Sciatic nerve (tissue), 2 donors: Measurements from ENCODE around the gene PCGF1. TPM values are rescaled to one million over a fixed set of nuclear protein-coding genes. Genes with fewer than 3 reads are reported as not detected.
"Not testable (repeated sequence)": the region's sequence is repeated elsewhere in the genome, so short reads cannot be mapped to it uniquely, and the experiment has no call there.

Experiments
- ATAC-seq: fragments of 200-7000 bp; cut with Tn5 transposase; one replicate; pipeline ENCODE4 v1.9.1; 2020; ENCODE audit warnings: mild to moderate bottlenecking, moderate library complexity
- DNase-seq: peaks from one replicate; pipeline ENCODE4 v3.0.0-alpha.2; 2020; ENCODE audit warnings: low spot score
- intact Hi-C: fragments of 100-400 bp; cut with DNase I; formaldehyde crosslinking; loops from one replicate; pipeline ENCODE4 v1.14.2; 2022
- total RNA-seq: library from RNA; stranded (reverse); fragmentation: NEBNext Ultra II Directional; extraction: Animal tissue kit (Norgen Biotek cat#: 25700); gene quantifications from one replicate; pipeline ENCODE4 v1.2.1, GENCODE V29; 2021
- donor health status: DM: no; HTN: no; CAD: no.
- donor health status: DM: no; HTN: no; CAD: no.

The PCGF1 gene
- total RNA-seq, 1 donor from 2014 or later = 13.7 TPM

- intact Hi-C loops = no loop called here
- DNase-seq (no peak), ATAC-seq (no peak)
Measured at GRCh38 chr2:74461187-74462053, 46.1 kb downstream of the PCGF1 start.

GRCh38 chr2:74460187-74460586 lies 47.3 kb downstream of the PCGF1 start:
- DNase-seq, ATAC-seq, intact Hi-C loops: not testable (repeated sequence)

- ATAC-seq, intact Hi-C loops: not testable (repeated sequence)
Measured at GRCh38 chr2:74459503-74460118, 47.9 kb downstream of the PCGF1 start.

GRCh38 chr2:74458938-74459363 lies 48.5 kb downstream of the PCGF1 start:
- ATAC-seq (no peak), DNase-seq (no peak)
- intact Hi-C loops = no loop called here

More at GRCh38 chr2:74459503-74460118, 47.9 kb downstream of the PCGF1 start:
- not testable (repeated sequence) for DNase-seq

GRCh38 chr2:74458132-74458937 lies 49.2 kb downstream of the PCGF1 start, which contains the start of gene WBP1:
WBP1 (plus strand) TSS chr2:74458438; CDS start chr2:74458603, 165 bp downstream.
- intact Hi-C loops = no loop called here
- DNase-seq (peak; percentile 99), ATAC-seq (peak; percentile 97)

- intact Hi-C loops = no loop called here
- DNase-seq (peak; percentile 82), ATAC-seq (peak; percentile 30)
Measured at GRCh38 chr2:74457549-74458131, 49.9 kb downstream of the PCGF1 start.

GRCh38 chr2:74457129-74457548 lies 50.4 kb downstream of the PCGF1 start:
- ATAC-seq (no peak), DNase-seq (no peak)
- intact Hi-C loops = no loop called here

Other genes with a start within 250 kb of the PCGF1 start
- 12.6 TPM for gene SLC4A5, start 164.3 kb downstream of the PCGF1 start, total RNA-seq
- gene DCTN1, start 127.4 kb downstream of the PCGF1 start, total RNA-seq = 146 TPM
- 4.4 TPM for gene C2orf81, start 86.1 kb downstream of the PCGF1 start, total RNA-seq
- 14.0 TPM for gene WDR54, start 86.0 kb downstream of the PCGF1 start, total RNA-seq
- gene RTKN, start 65.8 kb downstream of the PCGF1 start, total RNA-seq = 76.0 TPM
- gene INO80B, start 52.6 kb downstream of the PCGF1 start, total RNA-seq = 38.2 TPM
- gene WBP1, start 49.3 kb downstream of the PCGF1 start, total RNA-seq = 68.6 TPM
- gene MOGS, start 42.3 kb downstream of the PCGF1 start, total RNA-seq = 39.5 TPM
- 54.4 TPM for gene MRPL53, start 35.0 kb downstream of the PCGF1 start, total RNA-seq
- gene CCDC142, start 24.7 kb downstream of the PCGF1 start, total RNA-seq = 25.0 TPM
- gene TTC31, start 24.6 kb downstream of the PCGF1 start, total RNA-seq = 22.6 TPM
- gene LBX2, start 8.1 kb downstream of the PCGF1 start, total RNA-seq = 0.53 TPM
- not detected for gene TLX2, start 6.8 kb upstream of the PCGF1 start, total RNA-seq
- gene DQX1, start 18.5 kb upstream of the PCGF1 start, total RNA-seq = not detected
- 75.3 TPM for gene AUP1, start 22.0 kb upstream of the PCGF1 start, total RNA-seq
- 34.5 TPM for gene HTRA2, start 22.2 kb upstream of the PCGF1 start, total RNA-seq
- gene LOXL3, start 46.2 kb upstream of the PCGF1 start, total RNA-seq = 9.2 TPM
- gene DOK1, start 47.0 kb upstream of the PCGF1 start, total RNA-seq = 17.3 TPM
- 1.1 TPM for gene M1AP, start 140.6 kb upstream of the PCGF1 start, total RNA-seq
- 11.5 TPM for gene SEMA4F, start 146.6 kb upstream of the PCGF1 start, total RNA-seq